NCI-H774 (cell line): ENCODE results near the gene DEFB113.
"Not testable (repeated sequence)": the region's sequence is repeated elsewhere in the genome, so short reads cannot be mapped to it uniquely, and the experiment has no call there.

Source experiments
- DNase-seq: peaks from one replicate; lab custom pipeline; 2025; lab: John Stamatoyannopoulos, UW

The DEFB113 gene

GRCh38 chr6:49969605-49970004 lies at the start of gene DEFB113:
TSS of gene DEFB113 (minus strand) at chr6:49969625. CDS start at chr6:49969625, 0 bp downstream.
- no peak for DNase-seq

GRCh38 chr6:50007819-50008218 lies 38.4 kb upstream of the DEFB113 start:
- DNase-seq: no peak

DNA sequence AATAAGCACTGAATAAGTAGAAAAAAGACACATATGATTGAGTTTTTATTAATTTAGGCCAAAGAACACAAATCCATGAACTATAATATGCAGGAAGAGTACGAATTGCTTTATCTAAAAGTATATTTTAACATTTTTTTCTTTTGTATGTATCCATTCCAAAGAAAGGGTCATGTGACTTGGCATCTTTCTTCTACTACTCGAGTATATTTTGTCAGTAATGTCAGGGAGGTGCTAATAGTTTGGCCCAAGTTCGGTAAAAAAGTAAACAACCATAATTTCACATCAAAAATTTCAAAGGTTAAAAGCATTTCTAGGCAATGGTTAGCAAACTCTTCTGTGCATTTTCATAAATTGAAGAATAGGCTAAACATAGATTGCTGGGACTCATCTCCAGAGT lies 33.7 kb upstream of the DEFB113 start:
- DNase-seq: no peak

- no peak for DNase-seq
These were observed 25.9 kb upstream of the DEFB113 start for GRCh38 chr6:49995278-49995677.

DNA sequence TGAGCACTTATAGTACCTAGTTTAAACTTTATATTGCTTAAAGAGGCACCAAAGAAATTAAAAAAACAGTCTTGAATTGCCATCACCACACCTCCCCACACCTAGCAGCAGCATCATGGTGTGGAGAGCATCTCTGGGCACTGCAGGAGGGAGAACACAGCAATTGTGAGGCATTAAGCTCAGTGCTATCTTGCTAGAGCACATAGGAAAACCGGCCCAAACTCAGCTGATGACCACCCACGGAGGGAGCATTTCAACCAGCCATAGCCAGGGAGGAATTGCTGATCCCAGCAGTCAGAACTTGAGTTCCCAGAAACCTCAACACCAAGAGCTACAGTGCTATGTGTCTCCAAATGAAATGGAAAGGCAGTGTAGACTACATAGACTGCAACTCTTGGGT lies 19.5 kb upstream of the DEFB113 start:
- DNase-seq: no peak

DNA sequence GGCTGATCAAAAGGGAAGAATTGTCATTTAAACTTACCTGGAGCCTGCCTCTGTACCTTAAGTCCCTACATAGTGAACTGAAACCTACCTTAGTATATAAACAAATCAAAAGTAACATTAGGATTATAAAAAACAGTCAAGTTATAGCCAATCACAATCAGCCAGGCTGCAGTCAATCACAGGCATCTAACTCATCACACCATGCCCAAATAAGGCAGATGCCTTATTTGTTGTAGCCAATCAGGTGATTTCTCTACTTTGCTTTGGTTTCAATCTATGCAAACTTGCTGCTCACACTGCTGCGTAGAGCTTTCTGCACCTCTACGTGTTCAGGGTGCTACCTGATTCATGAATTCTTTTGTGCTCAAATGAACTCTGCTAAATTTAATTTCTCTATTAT lies 18.3 kb upstream of the DEFB113 start:
- no peak for DNase-seq

DNA sequence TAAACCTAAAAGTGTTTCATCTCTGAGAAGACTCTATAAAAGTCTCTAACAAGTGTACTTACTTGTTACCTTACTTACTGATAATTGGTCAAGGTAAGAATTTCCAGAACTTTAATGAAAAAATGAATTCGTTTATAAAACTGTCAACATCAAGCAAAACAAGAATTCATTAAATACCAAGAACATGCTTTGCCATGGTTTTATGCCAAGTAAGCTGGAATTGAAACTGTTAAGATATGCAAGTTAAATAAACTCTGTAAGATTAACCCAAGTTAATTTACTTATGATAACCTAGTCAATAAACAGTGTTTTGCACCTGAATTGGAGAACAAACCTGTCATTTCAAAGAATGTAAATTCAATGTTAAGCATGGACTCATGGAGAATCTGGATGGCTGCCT lies 17.1 kb upstream of the DEFB113 start:
- DNase-seq: no peak

- no peak for DNase-seq
These were observed 12.6 kb upstream of the DEFB113 start for GRCh38 chr6:49982046-49982445.

DNA sequence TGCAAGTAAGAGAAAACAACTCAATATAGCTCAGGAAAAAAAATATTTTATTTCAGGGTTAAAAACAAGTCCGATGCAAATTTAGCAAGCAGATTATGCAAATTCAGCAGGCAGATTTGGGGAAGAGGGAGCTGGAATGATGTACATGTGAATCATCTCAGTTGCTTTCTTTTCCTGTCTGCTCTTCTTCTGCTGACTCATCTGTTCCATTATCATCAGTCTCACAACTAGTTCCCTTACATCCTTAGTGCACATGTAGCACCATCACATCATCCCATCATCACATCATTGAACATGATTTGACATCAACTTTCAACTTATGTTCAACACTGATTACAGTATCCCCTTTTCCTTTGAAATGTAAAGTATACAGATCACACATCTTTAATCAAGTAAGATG lies 11.5 kb upstream of the DEFB113 start:
- no peak for DNase-seq

DNA sequence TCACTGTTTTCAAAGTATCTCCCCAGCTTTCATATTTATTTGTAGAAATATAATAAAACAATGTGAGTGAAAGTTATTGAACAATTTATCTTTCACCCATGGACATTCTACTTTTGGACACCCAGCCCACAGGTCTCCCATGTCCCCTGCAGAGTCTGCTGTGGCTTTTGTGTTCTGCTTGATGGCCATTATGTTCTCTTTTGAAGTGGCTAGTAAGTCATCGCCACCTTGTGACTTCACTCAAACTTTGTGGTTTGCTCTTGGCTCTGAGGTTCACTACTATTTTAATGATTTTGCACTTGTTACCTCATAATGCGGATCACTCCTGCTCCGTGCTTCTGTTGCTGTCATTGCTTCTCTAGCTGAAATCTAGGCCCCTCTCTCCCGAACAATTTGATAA lies 10.2 kb upstream of the DEFB113 start:
- no peak for DNase-seq

GRCh38 chr6:49978332-49979226 lies 9.2 kb upstream of the DEFB113 start:
- DNase-seq: no peak

DNA sequence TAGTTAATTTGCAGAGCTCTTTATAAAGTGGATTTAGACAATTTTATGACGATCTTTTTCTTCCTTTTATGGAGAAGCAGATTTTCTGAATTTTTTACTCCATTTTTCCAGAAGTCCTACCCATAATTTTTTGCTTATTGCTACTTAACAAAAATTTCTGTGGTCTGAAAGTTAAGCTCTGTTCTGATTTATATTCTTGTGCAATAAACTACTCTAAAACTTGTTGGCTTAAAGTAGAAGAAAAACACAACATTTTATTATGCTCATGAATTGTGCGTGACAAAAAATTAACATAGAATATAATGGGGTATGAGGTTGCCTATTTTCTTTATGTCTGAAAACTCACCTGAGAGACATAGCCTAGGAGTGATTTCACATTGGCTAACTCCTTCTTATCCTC lies 2.6 kb downstream of the DEFB113 start:
- DNase-seq: no peak

DNA sequence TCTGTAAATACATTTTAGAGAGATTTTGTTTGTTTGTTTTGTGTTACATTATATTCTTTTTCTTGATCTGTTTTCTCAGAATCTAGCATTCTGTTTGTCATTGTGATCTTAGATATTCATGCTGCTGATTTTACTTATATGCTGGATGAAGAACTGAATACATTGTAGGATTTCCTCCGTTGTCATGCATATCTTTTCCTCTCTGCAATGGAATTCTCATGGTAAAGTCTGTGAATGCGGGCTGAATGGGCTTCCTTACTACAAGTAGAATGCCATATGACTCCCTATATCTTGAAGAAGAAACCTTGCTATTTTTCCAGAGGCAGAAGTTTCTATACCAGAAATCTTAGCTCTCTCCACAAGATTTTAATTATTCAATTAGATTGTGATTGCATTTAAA lies 3.1 kb downstream of the DEFB113 start:
- no peak for DNase-seq

DNA sequence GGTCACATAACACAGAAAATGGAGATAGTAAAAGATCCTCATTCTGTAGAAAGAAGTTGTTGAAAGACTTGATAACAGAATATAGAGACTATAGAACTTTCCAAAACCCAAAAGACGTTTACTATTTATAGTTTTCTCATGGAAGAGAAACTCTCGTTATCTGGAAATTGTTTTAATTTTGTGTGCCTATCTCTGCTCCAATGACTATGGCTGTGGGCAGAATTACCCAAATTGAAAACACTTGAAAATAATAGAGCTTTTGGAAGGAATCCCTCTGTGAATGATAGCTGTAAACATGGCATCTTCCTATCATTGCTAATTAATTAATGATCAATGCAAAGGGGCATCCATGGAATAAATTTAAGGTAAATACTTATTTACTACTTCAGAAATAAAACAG lies 5.4 kb downstream of the DEFB113 start, which contains the start of gene DEFB114:
DEFB114 (minus strand) TSS at position 101 of the 400 bp plus-strand sequence; CDS start at position 42, 59 bp downstream.
- DNase-seq: no peak

DNA sequence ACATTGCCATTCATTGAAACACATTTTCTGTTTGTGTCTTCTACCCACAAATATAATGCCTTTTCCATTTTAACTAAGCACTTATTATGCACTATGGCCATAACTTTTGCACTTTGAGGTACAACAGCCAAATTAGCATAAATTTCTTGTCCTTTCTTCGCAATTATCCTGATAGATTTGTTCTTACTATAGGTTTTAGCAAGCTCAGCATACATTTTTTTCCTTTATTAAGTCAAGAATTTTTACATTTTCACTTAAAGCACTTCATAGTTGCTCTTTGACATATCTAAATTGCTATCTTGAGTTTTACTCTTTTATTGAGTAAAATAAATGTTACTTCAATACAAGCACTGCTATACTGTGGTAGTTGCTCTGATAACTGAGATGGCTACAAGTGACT lies 11.2 kb downstream of the DEFB113 start:
- DNase-seq: no peak

DNA sequence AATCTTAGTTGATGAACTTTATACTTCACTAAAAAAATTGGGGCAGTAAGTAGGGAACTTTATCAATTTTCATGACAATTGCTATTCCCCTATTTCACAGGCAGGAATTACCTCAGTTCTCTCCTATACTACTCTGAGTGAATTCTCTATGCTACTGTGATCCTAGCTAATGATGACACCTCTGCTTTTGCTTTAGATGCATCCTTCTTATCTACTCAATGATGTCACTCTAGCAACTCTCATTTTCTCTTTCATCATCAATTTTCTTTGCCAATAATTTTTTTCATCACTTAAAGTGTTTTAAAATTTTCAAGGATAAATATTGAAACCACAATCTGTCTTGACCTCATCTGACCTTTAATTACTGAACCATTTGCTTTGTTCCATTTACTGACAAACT lies 13.6 kb downstream of the DEFB113 start:
- no peak for DNase-seq

DNA sequence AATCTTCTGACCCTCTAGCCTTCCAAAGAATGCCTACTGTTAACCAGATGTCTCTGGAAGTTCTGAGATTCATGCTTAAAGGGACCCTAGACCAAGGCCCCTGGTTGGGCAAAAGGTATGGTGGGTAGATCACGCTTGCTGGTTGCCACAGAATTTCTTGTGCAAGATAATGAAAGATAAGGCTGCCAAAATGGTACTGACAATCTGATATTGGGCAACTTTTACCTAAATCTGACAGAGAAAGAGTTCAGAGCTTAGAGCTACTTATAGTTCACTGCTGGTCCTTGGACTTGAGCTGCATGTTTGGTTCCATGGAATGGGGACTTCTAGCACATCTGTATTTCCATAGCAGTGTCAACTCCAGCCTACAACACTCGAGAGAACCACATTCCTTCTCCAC lies 17.5 kb downstream of the DEFB113 start:
- no peak for DNase-seq

DNA sequence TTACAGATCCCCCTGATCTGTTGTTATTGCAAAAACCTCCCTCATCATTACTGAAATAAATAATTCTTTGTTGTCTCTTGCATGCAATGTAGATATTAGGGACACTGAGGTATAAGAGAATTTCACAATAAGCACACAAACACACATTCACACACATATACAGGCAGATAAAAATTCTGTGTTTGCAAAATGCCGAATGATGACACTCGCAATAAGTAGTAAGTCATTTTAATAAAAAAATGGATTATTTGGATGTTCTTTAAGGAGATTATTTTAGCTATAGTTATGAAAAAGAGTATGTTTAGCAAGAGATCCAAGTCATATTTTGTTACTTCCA lies 19.0 kb downstream of the DEFB113 start:
- no peak for DNase-seq

GRCh38 chr6:49949062-49949461 lies 20.4 kb downstream of the DEFB113 start:
- DNase-seq: no peak

GRCh38 chr6:49946835-49947234 lies 22.6 kb downstream of the DEFB113 start:
- DNase-seq: no peak

DNA sequence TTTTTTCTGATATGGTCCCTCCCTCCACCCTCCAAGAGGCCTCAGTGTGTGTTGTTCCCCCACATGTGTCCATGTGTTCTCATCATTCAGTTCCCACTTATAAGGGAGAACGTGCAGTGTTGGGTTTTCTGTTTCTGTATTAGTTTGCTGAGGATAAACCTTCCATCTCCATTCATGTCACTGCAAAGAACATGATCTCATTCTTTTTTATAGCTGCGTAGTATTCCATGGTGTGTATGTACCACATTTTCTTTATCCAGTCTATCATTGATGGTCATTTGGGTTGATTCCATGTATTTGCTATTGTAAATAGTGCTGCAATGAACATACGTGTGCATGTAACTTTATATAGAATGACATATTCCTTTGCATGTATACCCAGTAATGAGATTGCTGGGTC lies 25.4 kb downstream of the DEFB113 start:
- not testable (repeated sequence) for DNase-seq

DNA sequence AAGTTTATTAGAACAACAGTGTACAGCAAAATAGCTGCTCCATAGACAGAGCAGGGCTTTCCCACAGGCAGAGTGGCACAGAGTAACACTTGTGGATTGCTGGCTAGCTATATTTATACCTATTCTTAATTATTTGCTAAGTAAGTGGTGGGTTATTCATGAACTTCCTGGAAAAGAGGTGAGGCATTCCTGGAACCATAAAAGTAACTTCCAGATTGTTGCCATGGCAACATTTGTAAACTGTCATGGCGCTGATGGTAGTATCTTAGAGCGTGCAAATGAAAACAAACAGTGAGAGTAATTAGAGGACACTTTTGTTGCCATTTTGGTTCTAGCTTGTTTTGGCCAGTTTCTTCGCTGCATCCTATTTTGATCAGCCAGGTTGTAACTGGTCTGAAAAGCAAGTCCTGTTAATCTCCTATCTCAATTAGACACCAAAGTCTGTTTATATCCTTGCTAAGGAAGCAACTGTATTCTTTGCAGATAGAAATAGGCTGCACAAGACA lies 29.4 kb downstream of the DEFB113 start:
- peak; percentile 25 for DNase-seq

- DNase-seq: no peak
These were observed 31.6 kb downstream of the DEFB113 start for GRCh38 chr6:49937811-49938210.

- DNase-seq: no peak
These were observed 32.4 kb downstream of the DEFB113 start for GRCh38 chr6:49937017-49937416.
